Fibroblast of mammary gland (primary cell): ENCODE data around the gene CPAMD8.

Source experiments
- DNase-seq: peaks from one replicate; pipeline ENCODE4 v3.0.0-alpha.2; 2010; ENCODE audit warnings: low read depth
- H3K4me3 ChIP-seq: 2 replicates; pipeline ENCODE4 v1.5.1; 2011; ENCODE audit warnings: low read depth, mild to moderate bottlenecking, low read length, moderate library complexity; ENCODE audit not compliant: control insufficient read depth
- TF ChIP-seq, protein P1 (sequence below): conservative IDR thresholded peaks from 2 replicates; pipeline ENCODE4 v1.5.1; 2011; ENCODE audit warnings: low read depth, low read length, inconsistent platforms; ENCODE audit not compliant: control insufficient read depth, insufficient read depth

Gene CPAMD8

DNA sequence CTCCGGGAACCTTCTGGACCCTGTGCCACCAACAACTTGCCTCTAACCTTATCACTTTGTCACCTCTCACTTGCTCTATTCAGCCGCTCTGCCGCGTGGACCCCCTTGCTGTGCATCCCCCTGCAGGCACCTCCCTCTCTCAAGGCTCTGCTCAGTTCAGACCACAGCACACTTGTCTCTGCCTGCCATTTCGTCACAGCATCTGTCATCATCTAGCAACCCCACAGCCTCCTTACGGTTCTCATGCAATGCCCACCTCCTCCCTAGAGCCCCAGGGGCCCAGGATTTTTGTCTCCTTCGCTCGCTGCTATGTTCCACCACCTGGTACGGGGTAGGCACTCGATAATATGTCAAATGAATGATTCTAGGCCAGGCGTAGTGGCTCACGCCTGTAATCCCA, 43.8 kb upstream of the CPAMD8 start:
- no peak overlapping the region for H3K4me3 ChIP-seq
- DNase-seq: no peak
- TF ChIP-seq, protein P1, sequence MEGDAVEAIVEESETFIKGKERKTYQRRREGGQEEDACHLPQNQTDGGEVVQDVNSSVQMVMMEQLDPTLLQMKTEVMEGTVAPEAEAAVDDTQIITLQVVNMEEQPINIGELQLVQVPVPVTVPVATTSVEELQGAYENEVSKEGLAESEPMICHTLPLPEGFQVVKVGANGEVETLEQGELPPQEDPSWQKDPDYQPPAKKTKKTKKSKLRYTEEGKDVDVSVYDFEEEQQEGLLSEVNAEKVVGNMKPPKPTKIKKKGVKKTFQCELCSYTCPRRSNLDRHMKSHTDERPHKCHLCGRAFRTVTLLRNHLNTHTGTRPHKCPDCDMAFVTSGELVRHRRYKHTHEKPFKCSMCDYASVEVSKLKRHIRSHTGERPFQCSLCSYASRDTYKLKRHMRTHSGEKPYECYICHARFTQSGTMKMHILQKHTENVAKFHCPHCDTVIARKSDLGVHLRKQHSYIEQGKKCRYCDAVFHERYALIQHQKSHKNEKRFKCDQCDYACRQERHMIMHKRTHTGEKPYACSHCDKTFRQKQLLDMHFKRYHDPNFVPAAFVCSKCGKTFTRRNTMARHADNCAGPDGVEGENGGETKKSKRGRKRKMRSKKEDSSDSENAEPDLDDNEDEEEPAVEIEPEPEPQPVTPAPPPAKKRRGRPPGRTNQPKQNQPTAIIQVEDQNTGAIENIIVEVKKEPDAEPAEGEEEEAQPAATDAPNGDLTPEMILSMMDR: no peak

DNA sequence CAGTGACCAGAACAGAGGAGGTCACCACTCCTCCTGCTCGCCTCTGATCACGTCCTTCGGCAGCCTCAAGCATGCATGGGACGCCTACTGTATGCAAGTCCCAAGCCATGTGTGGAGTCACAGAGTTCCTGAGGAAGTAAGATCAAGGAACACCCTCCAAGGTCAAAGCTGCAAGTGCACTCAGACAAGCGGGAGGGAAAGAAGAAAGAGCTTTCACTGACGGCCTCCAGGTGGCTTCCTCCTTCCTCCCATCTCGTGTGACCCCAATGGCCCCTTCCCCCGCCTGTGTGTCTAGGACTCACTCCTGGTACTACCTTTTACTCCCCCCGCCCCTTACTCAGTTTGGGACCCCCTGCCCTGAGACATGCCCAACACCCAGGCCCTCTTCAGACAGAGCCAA, 42.6 kb upstream of the CPAMD8 start:
- no peak overlapping the region for H3K4me3 ChIP-seq
- TF ChIP-seq, protein P1: no peak
- DNase-seq: no peak

DNA sequence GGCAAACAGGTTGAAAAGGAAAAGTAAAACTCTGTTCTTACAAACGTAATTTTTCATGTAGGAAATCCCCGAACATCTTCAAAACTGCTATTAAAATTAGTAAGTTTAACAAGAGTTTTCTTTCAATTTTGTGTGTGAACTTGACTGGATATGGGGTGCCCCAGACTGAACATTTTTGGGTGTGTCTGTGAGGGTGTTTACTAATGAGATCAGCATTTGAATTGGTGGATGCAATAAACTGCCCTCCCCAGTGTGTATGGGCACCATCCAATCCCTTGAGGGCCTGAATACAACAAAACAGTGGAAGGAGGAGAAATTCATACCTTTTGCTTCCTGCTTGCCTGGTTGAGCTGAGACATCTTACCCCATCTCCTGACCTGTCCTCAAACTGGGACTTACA, 36.8 kb upstream of the CPAMD8 start:
- DNase-seq: no peak
- H3K4me3 ChIP-seq: no peak overlapping the region
- TF ChIP-seq, protein P1: no peak

DNA sequence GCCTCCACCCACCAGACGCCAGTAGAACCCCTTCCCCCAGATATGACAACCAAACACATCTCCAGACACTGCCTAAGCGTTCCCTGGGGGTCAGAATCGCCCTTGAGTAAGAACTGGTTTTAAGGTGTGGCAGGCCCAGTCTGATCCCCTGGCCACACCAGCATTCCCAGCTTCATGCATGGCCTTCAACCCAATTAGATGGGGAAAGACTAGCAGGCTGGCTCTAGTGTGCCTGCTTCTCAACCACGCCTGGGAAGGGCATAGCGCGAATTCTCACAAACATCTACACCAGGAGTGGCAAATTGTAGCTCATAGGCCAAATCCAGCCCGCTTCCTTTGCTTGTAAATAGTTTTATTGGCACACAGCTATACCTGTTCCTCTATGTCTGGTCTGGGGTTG, 35.1 kb upstream of the CPAMD8 start:
- TF ChIP-seq, protein P1: no peak
- H3K4me3 ChIP-seq: no peak overlapping the region
- DNase-seq: no peak

DNA sequence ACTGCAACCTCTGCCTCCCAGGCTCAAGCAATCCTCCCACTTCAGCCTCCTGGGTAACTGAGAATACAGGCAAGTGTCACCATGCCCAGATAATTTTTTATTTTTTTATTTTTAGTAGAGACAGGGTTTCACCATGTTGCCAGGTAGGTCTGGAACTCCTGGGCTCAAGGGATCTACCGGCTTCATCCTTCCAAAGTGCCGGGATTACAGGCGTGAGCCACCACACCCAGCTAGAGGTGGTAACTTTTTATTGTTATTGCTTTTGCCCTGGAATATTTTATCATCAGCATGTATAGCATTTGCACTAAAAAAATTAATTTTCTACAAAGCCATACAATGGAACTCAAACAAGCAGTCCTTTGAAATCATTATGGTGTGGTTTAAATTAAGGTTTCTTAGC, 34.6 kb upstream of the CPAMD8 start:
- no peak for DNase-seq
- TF ChIP-seq, protein P1: no peak
- H3K4me3 ChIP-seq: no peak overlapping the region

DNA sequence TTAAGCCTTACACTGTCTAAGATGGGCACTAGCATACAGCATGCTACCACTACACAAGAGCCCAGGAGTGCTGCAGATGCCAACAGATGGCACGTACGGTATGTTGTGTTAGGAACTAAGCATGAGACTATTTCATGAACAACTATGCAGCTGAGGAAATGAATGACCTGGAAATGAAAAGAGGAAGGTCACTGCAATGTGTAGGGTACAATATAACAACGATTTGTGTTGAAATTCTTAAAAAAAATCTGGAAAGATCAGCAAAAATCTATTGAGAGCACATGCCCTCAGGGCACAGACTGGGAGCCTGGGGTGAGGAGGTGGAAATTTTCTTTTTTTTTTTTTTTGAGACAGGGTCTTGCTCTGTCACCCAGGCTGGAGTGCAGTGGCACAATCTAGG, 34.2 kb upstream of the CPAMD8 start:
- TF ChIP-seq, protein P1: no peak
- no peak overlapping the region for H3K4me3 ChIP-seq
- DNase-seq: no peak

DNA sequence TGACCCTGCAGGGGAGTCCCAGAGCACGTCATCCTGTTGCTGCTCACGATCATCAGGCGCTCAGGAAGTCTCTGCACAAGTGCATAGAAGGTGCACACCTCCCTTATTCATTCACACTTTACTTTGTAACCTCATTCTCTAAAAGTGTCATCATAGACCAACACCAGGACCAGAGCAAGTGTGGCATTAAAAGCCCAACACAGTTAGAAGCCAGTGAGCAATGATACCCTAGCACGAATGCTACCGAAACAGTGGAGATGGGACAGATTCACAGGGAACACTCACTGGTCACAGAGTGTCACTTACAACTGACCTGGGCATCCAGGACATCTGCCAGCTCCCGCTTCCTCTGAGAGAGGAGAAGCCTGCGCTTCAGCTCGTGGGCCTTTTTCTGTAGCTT, 31.6 kb upstream of the CPAMD8 start:
- H3K4me3 ChIP-seq: no peak overlapping the region
- TF ChIP-seq, protein P1: no peak
- DNase-seq: peak; percentile 57
